ENCODE measurements around the gene CSF2.

DNA sequence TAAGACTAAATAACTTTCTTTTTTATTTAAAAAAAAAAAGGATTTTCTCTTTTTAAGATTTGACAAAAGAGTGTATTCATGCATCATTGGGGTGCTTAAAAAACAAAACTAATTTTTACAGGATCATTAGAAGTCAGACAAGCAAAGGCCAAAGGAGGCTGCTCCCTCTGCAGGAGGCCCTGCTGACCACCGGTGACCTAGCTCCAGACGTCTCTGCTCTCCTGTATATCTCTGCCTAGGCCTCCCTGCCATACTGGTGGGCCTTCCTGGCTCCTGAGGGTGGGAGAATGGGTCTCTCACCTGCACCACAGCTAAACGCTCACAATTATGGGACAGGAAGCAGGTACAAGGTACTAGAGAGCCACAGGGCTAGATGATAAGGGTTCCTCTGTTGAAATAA lies 36.6 kb downstream of the CSF2 start:
- TF ChIP-seq, protein P1, sequence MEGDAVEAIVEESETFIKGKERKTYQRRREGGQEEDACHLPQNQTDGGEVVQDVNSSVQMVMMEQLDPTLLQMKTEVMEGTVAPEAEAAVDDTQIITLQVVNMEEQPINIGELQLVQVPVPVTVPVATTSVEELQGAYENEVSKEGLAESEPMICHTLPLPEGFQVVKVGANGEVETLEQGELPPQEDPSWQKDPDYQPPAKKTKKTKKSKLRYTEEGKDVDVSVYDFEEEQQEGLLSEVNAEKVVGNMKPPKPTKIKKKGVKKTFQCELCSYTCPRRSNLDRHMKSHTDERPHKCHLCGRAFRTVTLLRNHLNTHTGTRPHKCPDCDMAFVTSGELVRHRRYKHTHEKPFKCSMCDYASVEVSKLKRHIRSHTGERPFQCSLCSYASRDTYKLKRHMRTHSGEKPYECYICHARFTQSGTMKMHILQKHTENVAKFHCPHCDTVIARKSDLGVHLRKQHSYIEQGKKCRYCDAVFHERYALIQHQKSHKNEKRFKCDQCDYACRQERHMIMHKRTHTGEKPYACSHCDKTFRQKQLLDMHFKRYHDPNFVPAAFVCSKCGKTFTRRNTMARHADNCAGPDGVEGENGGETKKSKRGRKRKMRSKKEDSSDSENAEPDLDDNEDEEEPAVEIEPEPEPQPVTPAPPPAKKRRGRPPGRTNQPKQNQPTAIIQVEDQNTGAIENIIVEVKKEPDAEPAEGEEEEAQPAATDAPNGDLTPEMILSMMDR (IDR thresholded peaks at IDR 0.05): no peak
- TF ChIP-seq POLR2A (IDR thresholded peaks at IDR 0.05): no peak
